Kidney capillary endothelial cell (primary cell): Measurements from ENCODE around the gene GPR146.

Source experiments
- DNase-seq: peaks from one replicate; pipeline ENCODE4 v3.0.0-alpha.2; 2018; ENCODE audit warnings: low spot score

Gene GPR146

GRCh38 chr7:1078519-1078918, 34.2 kb downstream of the GPR146 start:
- DNase-seq: no peak

GRCh38 chr7:1078985-1079384, 34.6 kb downstream of the GPR146 start:
- DNase-seq: no peak

- no peak for DNase-seq
Measured at GRCh38 chr7:1079546-1079945, 35.2 kb downstream of the GPR146 start.

- DNase-seq: no peak
Measured at GRCh38 chr7:1080252-1080920, 36.0 kb downstream of the GPR146 start.

- DNase-seq: no peak
Measured at GRCh38 chr7:1080921-1081255, 36.5 kb downstream of the GPR146 start.

GRCh38 chr7:1081336-1081735, 37.0 kb downstream of the GPR146 start:
- no peak for DNase-seq

- no peak for DNase-seq
Measured at GRCh38 chr7:1081931-1082401, 37.6 kb downstream of the GPR146 start.

GRCh38 chr7:1083729-1084657, 39.6 kb downstream of the GPR146 start:
- DNase-seq: no peak

GRCh38 chr7:1085266-1085665, 40.9 kb downstream of the GPR146 start:
- DNase-seq: no peak

GRCh38 chr7:1085910-1086421, 41.6 kb downstream of the GPR146 start:
- no peak for DNase-seq

- DNase-seq: peak; percentile 64
Measured at GRCh38 chr7:1086588-1087464, 42.5 kb downstream of the GPR146 start.

- no peak for DNase-seq
Measured at GRCh38 chr7:1087465-1087814, 43.1 kb downstream of the GPR146 start.

- no peak for DNase-seq
Measured at GRCh38 chr7:1087952-1088920, 43.9 kb downstream of the GPR146 start, which contains the start of gene GPER1. Gene GPER1 (plus strand): TSS chr7:1088113. CDS start chr7:1091729, 3,616 bp downstream.

GRCh38 chr7:1090236-1090635, 45.9 kb downstream of the GPR146 start:
- DNase-seq: no peak

GRCh38 chr7:1090686-1091643, 46.6 kb downstream of the GPR146 start:
- no peak for DNase-seq

- DNase-seq: no peak
Measured at GRCh38 chr7:1091644-1092027, 47.3 kb downstream of the GPR146 start.

GRCh38 chr7:1092161-1092632, 47.9 kb downstream of the GPR146 start:
- DNase-seq: no peak

GRCh38 chr7:1092806-1093501, 48.6 kb downstream of the GPR146 start:
- no peak for DNase-seq

GRCh38 chr7:1093502-1093843, 49.1 kb downstream of the GPR146 start:
- no peak for DNase-seq
